ENCODE results near the gene RILPL1.

GRCh38 chr12:123522164-123522563 lies 11.4 kb downstream of the RILPL1 start:
- TF ChIP-seq ZNF384 (IDR thresholded peaks at IDR 0.05), result no peak
- no peak for TF ChIP-seq LEF1 (IDR thresholded peaks at IDR 0.05; ENCODE audit: borderline replicate concordance)
- TF ChIP-seq CTBP1 (IDR thresholded peaks at IDR 0.05; ENCODE audit: borderline replicate concordance), result no peak
- no peak for TF ChIP-seq FOXM1 (IDR thresholded peaks at IDR 0.05; ENCODE audit: borderline replicate concordance)
- TF ChIP-seq TARDBP (IDR thresholded peaks at IDR 0.05), result no peak
- TF ChIP-seq NFRKB (IDR thresholded peaks at IDR 0.05), result no peak
- TF ChIP-seq FOXK2 (IDR thresholded peaks at IDR 0.05), result no peak
- TF ChIP-seq BHLHE40 (IDR thresholded peaks at IDR 0.05; ENCODE audit: borderline replicate concordance), result no peak

Data from HEK293T (cell line).